ENCODE measurements around the gene SNAI1. TPM values are rescaled to one million over a fixed set of nuclear protein-coding genes. Genes with fewer than 3 reads are reported as not detected.

Gene SNAI1
- total RNA-seq, 2 experiments from 2014 or later = 1.6 to 3.6 TPM

DNA sequence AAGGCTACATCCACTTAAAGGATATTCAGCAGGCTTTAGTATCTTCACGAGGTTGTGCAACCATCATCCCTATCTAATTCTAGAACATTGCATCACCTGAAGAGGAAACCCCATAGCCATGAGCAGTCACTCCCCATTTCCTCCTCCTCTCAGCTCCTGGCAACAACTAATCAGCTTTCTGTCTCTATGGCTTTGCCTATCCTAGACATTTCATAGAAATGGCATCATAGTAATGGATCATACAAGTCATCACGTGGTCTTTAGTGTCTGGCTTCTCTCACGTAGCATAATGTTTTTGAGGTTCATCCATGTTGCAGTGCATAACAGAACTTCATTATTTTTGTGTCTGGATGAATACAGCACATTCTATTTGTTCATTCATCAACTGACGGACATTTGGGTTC lies 20.5 kb downstream of the SNAI1 start:
- H3K4me3 ChIP-seq (ENCODE audit: low read depth, low read length, poor library complexity, severe bottlenecking) = no peak overlapping the region
- H3K9me2 ChIP-seq (ENCODE audit: insufficient read depth, low read length) = no peaks in the 10 kb centered on the region
- no peak overlapping the region for H3K27ac ChIP-seq (ENCODE audit: low read depth, low read length, poor library complexity, severe bottlenecking)
- intact Hi-C loops (cut with micrococcal nuclease; ENCODE audit: unreplicated experiment) = no loop called here
- CTCF ChIA-PET (ENCODE audit: unreplicated experiment) = no interaction called here
- H3K9me3 ChIP-seq (ENCODE audit: low read length) = no peaks in the 10 kb centered on the region
- no peak for DNase-seq (ENCODE audit: low spot score)
- H3K79me2 ChIP-seq (ENCODE audit: insufficient read depth, low read depth, low read length) = no peaks in the 10 kb centered on the region
- H3K36me3 ChIP-seq (ENCODE audit: insufficient read depth, low read length) = no peaks in the 10 kb centered on the region
- POLR2A ChIA-PET = interaction anchor here (1.8 kb wide), 1 partner anchor 10 kb away, joined by 4 read pairs; no protein-coding TSS in a partner anchor
- peaks cover 39% of the 10 kb centered on the region for H3K4me1 ChIP-seq (ENCODE audit: insufficient read depth, low read length, poor library complexity, severe bottlenecking)
- H3K4me2 ChIP-seq (ENCODE audit: low read length) = no peak overlapping the region
- no peak overlapping the region; the same call in 1 of the 2 replicates for H2AFZ ChIP-seq (ENCODE audit: low read length)
- no peaks in the 10 kb centered on the region for H4K20me1 ChIP-seq (ENCODE audit: insufficient read depth, low read length)
- no peak for TF ChIP-seq EZH2phosphoT487 (IDR thresholded peaks at IDR 0.05; ENCODE audit: borderline replicate concordance, low read depth, low read length)
- TF ChIP-seq, protein P1, sequence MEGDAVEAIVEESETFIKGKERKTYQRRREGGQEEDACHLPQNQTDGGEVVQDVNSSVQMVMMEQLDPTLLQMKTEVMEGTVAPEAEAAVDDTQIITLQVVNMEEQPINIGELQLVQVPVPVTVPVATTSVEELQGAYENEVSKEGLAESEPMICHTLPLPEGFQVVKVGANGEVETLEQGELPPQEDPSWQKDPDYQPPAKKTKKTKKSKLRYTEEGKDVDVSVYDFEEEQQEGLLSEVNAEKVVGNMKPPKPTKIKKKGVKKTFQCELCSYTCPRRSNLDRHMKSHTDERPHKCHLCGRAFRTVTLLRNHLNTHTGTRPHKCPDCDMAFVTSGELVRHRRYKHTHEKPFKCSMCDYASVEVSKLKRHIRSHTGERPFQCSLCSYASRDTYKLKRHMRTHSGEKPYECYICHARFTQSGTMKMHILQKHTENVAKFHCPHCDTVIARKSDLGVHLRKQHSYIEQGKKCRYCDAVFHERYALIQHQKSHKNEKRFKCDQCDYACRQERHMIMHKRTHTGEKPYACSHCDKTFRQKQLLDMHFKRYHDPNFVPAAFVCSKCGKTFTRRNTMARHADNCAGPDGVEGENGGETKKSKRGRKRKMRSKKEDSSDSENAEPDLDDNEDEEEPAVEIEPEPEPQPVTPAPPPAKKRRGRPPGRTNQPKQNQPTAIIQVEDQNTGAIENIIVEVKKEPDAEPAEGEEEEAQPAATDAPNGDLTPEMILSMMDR (conservative IDR thresholded peaks at IDR 0.05; ENCODE audit: low read length) = no peak
- no TSS peak for BruUV-seq (replicated peaks)

- Histone ChIP-seq H3K79me2 (ENCODE audit: insufficient read depth, low read depth, low read length) (no peaks in the 10 kb centered on the region), H3K9me2 (ENCODE audit: insufficient read depth, low read length) (no peaks in the 10 kb centered on the region), H3K27ac (ENCODE audit: low read depth, low read length, poor library complexity, severe bottlenecking) (no peak overlapping the region), H3K4me1 (ENCODE audit: insufficient read depth, low read length, poor library complexity, severe bottlenecking) (peaks cover 30% of the 10 kb centered on the region), H3K9me3 (ENCODE audit: low read length) (no peaks in the 10 kb centered on the region), H3K4me2 (ENCODE audit: low read length) (no peak overlapping the region), H2AFZ (ENCODE audit: low read length) (no peak overlapping the region), H3K4me3 (ENCODE audit: low read depth, low read length, poor library complexity, severe bottlenecking) (no peak overlapping the region), H4K20me1 (ENCODE audit: insufficient read depth, low read length) (no peaks in the 10 kb centered on the region), H3K36me3 (ENCODE audit: insufficient read depth, low read length) (no peaks in the 10 kb centered on the region)
- TF ChIP-seq, protein P1 (conservative IDR thresholded peaks at IDR 0.05; ENCODE audit: low read length) = no peak
- no peak for TF ChIP-seq EZH2phosphoT487 (IDR thresholded peaks at IDR 0.05; ENCODE audit: borderline replicate concordance, low read depth, low read length)
- CTCF ChIA-PET (ENCODE audit: unreplicated experiment) = interaction anchor here (0.6 kb wide), 1 partner anchor 13 kb away, joined by 3 read pairs; no protein-coding TSS in a partner anchor
- BruUV-seq (replicated peaks) = no TSS peak
- intact Hi-C loops (cut with micrococcal nuclease; ENCODE audit: unreplicated experiment) = no loop called here
- POLR2A ChIA-PET = interaction anchor here (1.8 kb wide), 1 partner anchor 9 kb away, joined by 4 read pairs; no protein-coding TSS in a partner anchor
- DNase-seq (ENCODE audit: low spot score) = no peak
Measured at GRCh38 chr20:50004229-50004628, 21.4 kb downstream of the SNAI1 start.

DNA sequence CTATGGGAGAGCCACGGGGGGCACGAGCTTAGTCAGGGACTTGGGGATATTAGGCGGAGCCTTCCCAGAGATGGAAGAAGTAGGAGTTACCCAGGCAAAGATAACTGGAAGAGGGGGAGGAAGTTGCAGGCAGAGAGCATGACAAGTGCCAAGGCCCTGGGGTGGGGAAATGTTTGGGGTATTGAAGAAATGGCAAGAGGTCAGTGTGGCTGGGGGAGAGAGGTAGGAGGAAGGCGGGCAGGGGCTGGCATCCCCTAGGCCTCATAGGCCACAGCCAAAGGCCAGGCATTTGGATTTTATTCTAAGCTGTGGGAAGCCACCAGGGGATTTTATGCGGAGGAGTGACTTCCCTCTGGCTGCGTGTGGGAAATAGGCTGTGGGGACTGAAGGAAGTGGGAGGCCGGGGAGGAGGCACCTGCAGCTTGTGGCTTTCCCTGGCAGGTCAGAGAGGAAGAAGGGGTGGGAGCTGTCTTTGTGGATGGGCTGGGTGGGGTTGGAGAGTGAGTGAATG lies 22.7 kb downstream of the SNAI1 start:
- no peak for DNase-seq (ENCODE audit: low spot score)
- no peak overlapping the region for H3K4me3 ChIP-seq (ENCODE audit: low read depth, low read length, poor library complexity, severe bottlenecking)
- H2AFZ ChIP-seq (ENCODE audit: low read length) = no peak overlapping the region
- H4K20me1 ChIP-seq (ENCODE audit: insufficient read depth, low read length) = no peaks in the 10 kb centered on the region
- no peak overlapping the region for H3K27ac ChIP-seq (ENCODE audit: low read depth, low read length, poor library complexity, severe bottlenecking)
- ChIA-PET POLR2A (interaction anchor here (0.6 kb wide), 1 partner anchor 41 kb away, joined by 3 read pairs; no protein-coding TSS in a partner anchor), CTCF (ENCODE audit: unreplicated experiment) (interaction anchor here (0.6 kb wide), 1 partner anchor 55 kb away, joined by 5 read pairs; no protein-coding TSS in a partner anchor)
- H3K79me2 ChIP-seq (ENCODE audit: insufficient read depth, low read depth, low read length) = no peaks in the 10 kb centered on the region
- no TSS peak for BruUV-seq (replicated peaks)
- peaks cover 31% of the 10 kb centered on the region for H3K4me1 ChIP-seq (ENCODE audit: insufficient read depth, low read length, poor library complexity, severe bottlenecking)
- no peaks in the 10 kb centered on the region for H3K9me3 ChIP-seq (ENCODE audit: low read length)
- intact Hi-C loops (cut with micrococcal nuclease; ENCODE audit: unreplicated experiment) = no loop called here
- no peaks in the 10 kb centered on the region for H3K36me3 ChIP-seq (ENCODE audit: insufficient read depth, low read length)
- H3K9me2 ChIP-seq (ENCODE audit: insufficient read depth, low read length) = no peaks in the 10 kb centered on the region
- TF ChIP-seq EZH2phosphoT487 (IDR thresholded peaks at IDR 0.05; ENCODE audit: borderline replicate concordance, low read depth, low read length) = no peak
- TF ChIP-seq, protein P1 (conservative IDR thresholded peaks at IDR 0.05; ENCODE audit: low read length) = no peak
- H3K4me2 ChIP-seq (ENCODE audit: low read length) = peak overlapping the region; percentile 12; the same call in 1 of the 2 replicates

Data from OCI-LY7 (cell line).